ENCODE results near the gene CHST9.

- no peak for TF ChIP-seq TCF7L2 (IDR thresholded peaks at IDR 0.05; ENCODE audit: low read depth, low read length)
- no peak for TF ChIP-seq CTCF (IDR thresholded peaks at IDR 0.05 in 2 of 3, conservative IDR thresholded peaks at IDR 0.05 in 1 of 3; ENCODE audit: insufficient read depth in 2 of 3, low read depth in 1 of 3, low read length in 3 of 3)
- no peak for TF ChIP-seq TBP (optimal IDR thresholded peaks at IDR 0.05; ENCODE audit: low read depth, low read length)
- TF ChIP-seq REST (IDR thresholded peaks at IDR 0.05; ENCODE audit: borderline replicate concordance) = no peak
- TF ChIP-seq REST (CRISPR knock-in tag; IDR thresholded peaks at IDR 0.05; ENCODE audit: low read depth) = no peak
- no peak for TF ChIP-seq YY1 (IDR thresholded peaks at IDR 0.05; ENCODE audit: borderline replicate concordance in 1 of 3, control insufficient read depth in 1 of 3, extremely low read depth in 1 of 3, insufficient read depth in 3 of 3, insufficient read length in 1 of 3, insufficient replicate concordance in 2 of 3, low read depth in 1 of 3, low read length in 2 of 3)
- TF ChIP-seq EZH2 (IDR thresholded peaks at IDR 0.05; ENCODE audit: borderline replicate concordance, low read depth, low read length) = no peak
- TF ChIP-seq FOXP1 (CRISPR knock-in tag; IDR thresholded peaks at IDR 0.05) = no peak
- no peak for TF ChIP-seq SMARCC2 (IDR thresholded peaks at IDR 0.05; ENCODE audit: low read depth)
- TF ChIP-seq SMC3 (conservative IDR thresholded peaks at IDR 0.05; ENCODE audit: insufficient read depth, low read depth, low read length) = no peak
- no peak for TF ChIP-seq PHF21A (IDR thresholded peaks at IDR 0.05; ENCODE audit: borderline replicate concordance, low read depth)
- no peak for TF ChIP-seq TAF1 (IDR thresholded peaks at IDR 0.05; ENCODE audit: control insufficient read depth, extremely low read depth, insufficient read depth, low read length, severe bottlenecking)
- no peak for TF ChIP-seq ZFP30 (CRISPR knock-in tag; IDR thresholded peaks at IDR 0.05; ENCODE audit: borderline replicate concordance)
These were observed 228.2 kb downstream of the CHST9 start for GRCh38 chr18:26956863-26957262.
